Endothelial cell of umbilical vein (primary cell): ENCODE measurements around the gene HLA-DOA. TPM values are rescaled to one million over a fixed set of nuclear protein-coding genes. Genes with fewer than 3 reads are reported as not detected.

Experiments used
- BruUV-seq: library from RNA; stranded (reverse); fragments of 400-500 nt; replicated peaks from 2 replicates; lab custom pipeline; 2021; lab: Mats Ljungman, UMichigan
- CTCF ChIA-PET: fragments of 300-600, 350-600 bp; sonication (Branson Sonifier 250); formaldehyde crosslinking; loops from one replicate; lab custom pipeline; 2021; ENCODE audit warnings: antibody characterized with exemption, inconsistent platforms; lab: Charles Lee
- POLR2A ChIA-PET: fragments of 300-600, 350-600 bp; sonication (Branson Sonifier 250); formaldehyde crosslinking; loops from one replicate; lab custom pipeline; 2021; ENCODE audit warnings: antibody characterized with exemption, inconsistent platforms; lab: Charles Lee
- DNase-seq: peaks from one replicate; pipeline ENCODE4 v3.0.0-alpha.2; 2011; ENCODE audit warnings: low read depth, low spot score
- FAIRE-seq: peaks from 2 replicates; lab custom pipeline; 2011; peaks lifted over from hg19 to GRCh38; lab: Jason Lieb, UNC
- H2AFZ ChIP-seq: 2 replicates; pipeline ENCODE4 v1.6.0; 2012; ENCODE audit warnings: low read depth, low read length, control low read depth, inconsistent platforms
- H3K27ac ChIP-seq: 2 replicates; pipeline ENCODE4 v1.5.1; 2011; ENCODE audit warnings: low read depth, mild to moderate bottlenecking, control low read depth, low read length, moderate library complexity; ENCODE audit not compliant: insufficient read depth
- H3K27me3 ChIP-seq, 2 experiments: 2 replicates each; pipeline versions ENCODE4 v1.6.0 to v1.6.1; 2011; ENCODE audit warnings: low read length in 2 of 2, mixed read lengths in 1 of 2; ENCODE audit not compliant: control insufficient read depth in 2 of 2, insufficient read depth in 2 of 2
- H3K36me3 ChIP-seq, 2 experiments: 2 replicates in 1 of 2; 3 replicates in 1 of 2; pipeline ENCODE4 v1.5.1; 2011; ENCODE audit warnings: low read length in 2 of 2, mild to moderate bottlenecking in 1 of 2, moderate library complexity in 1 of 2; ENCODE audit not compliant: control insufficient read depth in 2 of 2, insufficient read depth in 2 of 2; ENCODE audit errors: extremely low read depth in 1 of 2
- H3K4me1 ChIP-seq: 3 replicates; pipeline ENCODE4 v1.5.1; 2011; ENCODE audit warnings: mild to moderate bottlenecking, low read length; ENCODE audit not compliant: control insufficient read depth, insufficient read depth; ENCODE audit errors: extremely low read depth
- H3K4me2 ChIP-seq: 2 replicates; pipeline ENCODE4 v1.6.1; 2011; ENCODE audit warnings: low read length, control low read depth, mixed read lengths; ENCODE audit not compliant: insufficient read depth
- H3K4me3 ChIP-seq, 3 experiments: fragments of 200-600 bp in 1 of 3; sonication (generic), shearing (Covaris generic) in 1 of 3; replicated peaks in 1 of 3; 2 replicates each; pipeline ENCODE4 v1.5.1; 2011 to 2016; ENCODE audit warnings: control low read depth in 3 of 3, low read length in 3 of 3, mild to moderate bottlenecking in 2 of 3, inconsistent platforms in 1 of 3, low read depth in 1 of 3, moderate library complexity in 1 of 3; ENCODE audit not compliant: insufficient read depth in 1 of 3
- H3K79me2 ChIP-seq: 2 replicates; pipeline ENCODE4 v1.6.0; 2012; ENCODE audit warnings: low read length, inconsistent platforms; ENCODE audit not compliant: control insufficient read depth, insufficient read depth
- H3K9ac ChIP-seq: replicated peaks from 2 replicates; pipeline ENCODE3; 2011; ENCODE audit warnings: low read length, control low read depth; ENCODE audit not compliant: insufficient read depth; ENCODE audit errors: extremely low read depth
- H3K9me1 ChIP-seq: replicated peaks from 3 replicates; pipeline ENCODE4 v1.6.0; 2011; ENCODE audit warnings: mild to moderate bottlenecking, low read length; ENCODE audit not compliant: control insufficient read depth, insufficient read depth; ENCODE audit errors: extremely low read depth
- H3K9me3 ChIP-seq: replicated peaks from 2 replicates; pipeline ENCODE4 v1.5.1; 2012; ENCODE audit warnings: low read length, inconsistent platforms; ENCODE audit not compliant: control insufficient read depth, insufficient read depth
- H4K20me1 ChIP-seq: replicated peaks from 2 replicates; pipeline ENCODE3; 2011; ENCODE audit warnings: mild to moderate bottlenecking, low read length; ENCODE audit not compliant: control insufficient read depth, insufficient read depth; ENCODE audit errors: extremely low read depth
- FOS ChIP-seq: IDR thresholded peaks from 2 replicates; pipeline ENCODE4 v1.6.1; 2011; ENCODE audit warnings: mild to moderate bottlenecking, low read length, moderate library complexity, borderline replicate concordance; ENCODE audit not compliant: insufficient read depth
- GATA2 ChIP-seq: IDR thresholded peaks from 2 replicates; pipeline ENCODE4 v1.7.0; 2011; ENCODE audit warnings: low read depth, mild to moderate bottlenecking, moderate library complexity, mixed read lengths, low read length; ENCODE audit not compliant: insufficient read length, insufficient read depth
- JUN ChIP-seq: IDR thresholded peaks from 2 replicates; pipeline ENCODE4 v1.6.1; 2011; ENCODE audit warnings: borderline replicate concordance, low read depth; ENCODE audit not compliant: insufficient read length, insufficient read depth
- MYC ChIP-seq: IDR thresholded peaks from one replicate; pipeline ENCODE4 v1.6.1; 2011; ENCODE audit warnings: mild to moderate bottlenecking, low read depth, low read length
- POLR2A ChIP-seq: IDR thresholded peaks from 2 replicates; pipeline ENCODE4 v1.6.1; 2012; ENCODE audit warnings: low read depth, mild to moderate bottlenecking, control low read depth, low read length
- POLR2AphosphoS5 ChIP-seq: IDR thresholded peaks from 2 replicates; pipeline ENCODE4 v1.6.1; 2012; ENCODE audit warnings: low read depth, mild to moderate bottlenecking, control low read depth, low read length, moderate library complexity; ENCODE audit not compliant: insufficient read depth
- dilution Hi-C: fragments of 300-500 bp; cut with MboI; formaldehyde crosslinking; loops from one replicate; pipeline ENCODE4 v1.15.0; 2019; ENCODE audit warnings: low sequenced_read_pairs; ENCODE audit not compliant: extremely low pct_ligation_motif_present
- intact Hi-C: fragments of 100-400 bp; cut with micrococcal nuclease; formaldehyde crosslinking; loops from one replicate; pipeline ENCODE4 v1.10.0; 2022
- polyA plus RNA-seq, 4 experiments: library from polyadenylated mRNA; depleted of rRNA in 3 of 4; stranded (reverse) in 3 of 4; unstranded in 1 of 4; fragments of >200 nt; gene quantifications; 2 replicates each; pipeline versions ENCODE4 v1.2.1 to v1.2.3, GENCODE V29; 2011 to 2012; ENCODE audit warnings: missing spikeins in 1 of 4
- total RNA-seq: library from RNA; stranded (reverse); gene quantifications from 2 replicates; pipeline ENCODE4 v1.2.3, GENCODE V29; 2021
- TF ChIP-seq, protein P1 (sequence below): IDR thresholded peaks from 2 replicates; pipeline ENCODE4 v1.6.1; 2011; ENCODE audit not compliant: insufficient read depth, insufficient read length
- TF ChIP-seq, protein P2 (sequence below), 2 donors: IDR thresholded peaks; 1 replicate in 1 of 2; 2 replicates in 1 of 2; pipeline ENCODE4 v1.5.1; 2011; ENCODE audit warnings: low read length in 2 of 2, mild to moderate bottlenecking in 2 of 2, moderate library complexity in 2 of 2, control low read depth in 1 of 2, inconsistent platforms in 1 of 2, low read depth in 1 of 2; ENCODE audit not compliant: insufficient read depth in 1 of 2; ENCODE audit errors: extremely low read depth in 1 of 2

HLA-DOA gene
- total and polyA plus RNA-seq, 2 donors (not counting 3 experiments of a cell fraction or from before 2014, with no cell fraction given), result not detected

DNA sequence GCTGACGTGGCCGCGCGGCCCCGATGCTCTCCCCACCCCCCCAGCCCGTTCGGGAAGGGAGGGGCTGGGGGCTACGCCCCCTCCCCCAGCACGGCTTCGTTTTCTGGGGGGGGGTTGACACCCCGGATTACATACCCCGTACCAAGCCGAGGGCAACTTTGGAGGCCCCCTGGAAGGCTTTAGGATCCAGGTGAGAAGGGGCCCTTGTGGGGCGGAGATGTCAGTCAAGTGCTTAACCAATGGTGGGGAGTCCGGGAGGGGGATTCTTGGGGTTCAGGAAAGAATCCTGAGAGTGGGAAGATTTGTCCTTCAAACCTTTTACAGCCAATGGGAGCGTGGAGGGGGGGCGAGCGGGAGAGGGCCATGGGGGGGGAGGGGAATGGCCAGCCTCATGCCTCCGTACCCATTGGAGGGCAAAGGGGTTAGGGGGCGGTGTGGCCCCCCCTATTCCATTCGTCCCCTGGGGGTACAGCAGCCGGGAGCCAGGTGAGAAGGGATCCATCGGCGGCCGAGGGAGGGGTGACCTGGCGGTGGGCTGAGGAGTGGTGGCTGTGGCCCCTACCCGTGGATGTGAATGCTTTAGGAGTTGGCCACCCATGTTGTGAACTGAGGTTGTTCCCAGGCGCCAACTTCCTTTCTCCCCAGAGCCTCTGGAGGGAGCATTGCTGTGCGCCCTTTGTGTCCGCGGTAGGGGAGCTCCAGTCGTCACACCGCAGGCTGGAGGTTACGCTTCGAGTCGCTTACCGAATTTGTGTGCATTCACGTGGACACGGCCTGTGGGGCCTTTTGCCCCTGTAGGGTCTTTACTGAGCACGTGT, 40.3 kb downstream of the HLA-DOA start:
- Histone ChIP-seq H3K9me3 (no peaks in the 10 kb centered on the region), H3K4me1 (peaks cover 23% of the 10 kb centered on the region), H3K4me3 (peak overlapping the region; percentile 47 to 76 (median 55)), H3K36me3 (peaks cover 4% of the 10 kb centered on the region in 2 experiments), H3K27me3 (no peaks in the 10 kb centered on the region), H4K20me1 (no peaks in the 10 kb centered on the region), H3K79me2 (peaks cover 28% of the 10 kb centered on the region), H3K4me2 (peak overlapping the region; percentile 52), H3K9ac (peak overlapping the region; percentile 88), H2AFZ (no peak overlapping the region), H3K9me1 (no peaks in the 10 kb centered on the region), H3K27ac (peak overlapping the region; percentile 81)
- peak; percentile 71 for DNase-seq
- peak; percentile 63 for TF ChIP-seq POLR2A
- TF ChIP-seq, protein P1, sequence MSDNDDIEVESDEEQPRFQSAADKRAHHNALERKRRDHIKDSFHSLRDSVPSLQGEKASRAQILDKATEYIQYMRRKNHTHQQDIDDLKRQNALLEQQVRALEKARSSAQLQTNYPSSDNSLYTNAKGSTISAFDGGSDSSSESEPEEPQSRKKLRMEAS, result peak; percentile 43
- TF ChIP-seq, protein P2, sequence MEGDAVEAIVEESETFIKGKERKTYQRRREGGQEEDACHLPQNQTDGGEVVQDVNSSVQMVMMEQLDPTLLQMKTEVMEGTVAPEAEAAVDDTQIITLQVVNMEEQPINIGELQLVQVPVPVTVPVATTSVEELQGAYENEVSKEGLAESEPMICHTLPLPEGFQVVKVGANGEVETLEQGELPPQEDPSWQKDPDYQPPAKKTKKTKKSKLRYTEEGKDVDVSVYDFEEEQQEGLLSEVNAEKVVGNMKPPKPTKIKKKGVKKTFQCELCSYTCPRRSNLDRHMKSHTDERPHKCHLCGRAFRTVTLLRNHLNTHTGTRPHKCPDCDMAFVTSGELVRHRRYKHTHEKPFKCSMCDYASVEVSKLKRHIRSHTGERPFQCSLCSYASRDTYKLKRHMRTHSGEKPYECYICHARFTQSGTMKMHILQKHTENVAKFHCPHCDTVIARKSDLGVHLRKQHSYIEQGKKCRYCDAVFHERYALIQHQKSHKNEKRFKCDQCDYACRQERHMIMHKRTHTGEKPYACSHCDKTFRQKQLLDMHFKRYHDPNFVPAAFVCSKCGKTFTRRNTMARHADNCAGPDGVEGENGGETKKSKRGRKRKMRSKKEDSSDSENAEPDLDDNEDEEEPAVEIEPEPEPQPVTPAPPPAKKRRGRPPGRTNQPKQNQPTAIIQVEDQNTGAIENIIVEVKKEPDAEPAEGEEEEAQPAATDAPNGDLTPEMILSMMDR (IDR thresholded peaks at IDR 0.05; ENCODE audit: extremely low read depth in 1 of 2, insufficient read depth in 1 of 2, low read depth in 1 of 2, low read length in 2 of 2), result peak in 1 of 2 donors; percentile 15
- no peak for TF ChIP-seq GATA2
- TF ChIP-seq JUN, result no peak
- TF ChIP-seq FOS, result no peak
- TF ChIP-seq MYC, result no peak
- no peak for TF ChIP-seq POLR2AphosphoS5
- POLR2A ChIA-PET, result interaction anchor here (0.6 to 3.8 kb wide), 7 partner anchors 15 to 286 kb away, joined by 3 to 58 read pairs (median 4); partner anchors contain the start of gene HLA-DMA
- no TSS peak for BruUV-seq
- dilution Hi-C loops (no loop called here), intact Hi-C loops (loop anchor here (1.0 kb wide), 1 partner anchor 774 kb away; no protein-coding TSS in a partner anchor)
- CTCF ChIA-PET, result interaction anchor here (1.2 to 13.7 kb wide), 4 partner anchors 15 to 279 kb away, joined by 5 to 187 read pairs (median 116); partner anchors contain the start of gene HLA-DMA
- no peak for FAIRE-seq
